GM13976 (cell line): ENCODE results near the gene DOCK11.
"Not testable (repeated sequence)": the region's sequence is repeated elsewhere in the genome, so short reads cannot be mapped to it uniquely, and the experiment has no call there.

Experiments
- DNase-seq: peaks from one replicate; pipeline ENCODE4 v3.0.0; 2012; ENCODE audit warnings: low spot score
- in situ Hi-C: fragments of 300-500 bp; cut with MboI; formaldehyde crosslinking; loops from one replicate; pipeline ENCODE4 v1.12.0; 2022; ENCODE audit warnings: low sequenced_read_pairs, mixed read lengths, inconsistent platforms; ENCODE audit not compliant: unreplicated experiment
- TF ChIP-seq, protein P1 (sequence below): IDR thresholded peaks from 2 replicates; pipeline ENCODE4 v1.5.1; 2012; ENCODE audit warnings: borderline replicate concordance, mild to moderate bottlenecking; ENCODE audit not compliant: insufficient read depth; ENCODE audit errors: extremely low read depth, missing control alignments, control extremely low read depth

DOCK11 gene

DNA sequence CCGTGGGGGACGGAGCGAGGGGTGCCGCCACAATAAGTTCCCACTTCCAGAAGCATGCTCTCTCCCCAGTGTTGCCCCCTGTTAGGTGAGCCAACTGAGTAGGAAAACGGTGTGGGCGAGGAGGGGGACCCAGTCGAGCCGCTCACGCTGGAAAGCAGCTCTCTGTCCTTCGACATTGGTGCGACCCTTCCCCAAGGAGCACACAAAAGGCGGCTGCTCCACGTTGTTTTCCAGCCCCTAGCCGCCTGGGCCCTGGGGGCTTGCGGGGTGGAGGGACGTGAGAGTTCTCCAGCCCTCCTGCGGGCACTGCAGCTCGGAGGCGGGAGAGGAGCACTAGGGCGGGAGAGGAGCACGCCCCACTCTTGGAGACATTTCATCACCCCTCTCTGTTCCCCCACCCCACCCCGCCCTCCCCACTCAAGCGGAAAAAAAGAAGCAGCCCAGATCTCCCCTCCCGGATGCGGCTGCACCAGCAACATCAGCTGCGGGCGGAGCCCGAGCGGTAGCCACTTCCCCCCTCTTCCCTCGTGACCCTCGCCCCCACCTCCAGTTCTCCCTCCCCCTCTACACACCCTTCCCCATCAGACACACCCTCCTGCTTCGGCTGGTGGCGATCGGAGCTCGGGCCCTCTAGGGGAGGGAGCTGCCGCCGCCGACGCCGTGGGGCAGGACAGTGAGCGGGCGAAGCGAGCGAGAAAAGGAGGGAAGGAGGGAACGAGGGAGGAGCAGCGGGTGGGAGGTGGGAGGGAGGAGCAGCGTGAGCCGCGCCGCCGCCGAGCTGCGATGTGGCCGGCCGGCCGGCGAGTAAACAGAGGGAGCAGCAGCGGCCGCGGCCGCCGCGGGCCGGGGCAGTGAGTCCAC, at the start of gene DOCK11:
Gene DOCK11, plus strand, starts transcription at position 755 of the 861 bp plus-strand sequence. CDS start 157 bp downstream, outside the sequence.
- TF ChIP-seq, protein P1, sequence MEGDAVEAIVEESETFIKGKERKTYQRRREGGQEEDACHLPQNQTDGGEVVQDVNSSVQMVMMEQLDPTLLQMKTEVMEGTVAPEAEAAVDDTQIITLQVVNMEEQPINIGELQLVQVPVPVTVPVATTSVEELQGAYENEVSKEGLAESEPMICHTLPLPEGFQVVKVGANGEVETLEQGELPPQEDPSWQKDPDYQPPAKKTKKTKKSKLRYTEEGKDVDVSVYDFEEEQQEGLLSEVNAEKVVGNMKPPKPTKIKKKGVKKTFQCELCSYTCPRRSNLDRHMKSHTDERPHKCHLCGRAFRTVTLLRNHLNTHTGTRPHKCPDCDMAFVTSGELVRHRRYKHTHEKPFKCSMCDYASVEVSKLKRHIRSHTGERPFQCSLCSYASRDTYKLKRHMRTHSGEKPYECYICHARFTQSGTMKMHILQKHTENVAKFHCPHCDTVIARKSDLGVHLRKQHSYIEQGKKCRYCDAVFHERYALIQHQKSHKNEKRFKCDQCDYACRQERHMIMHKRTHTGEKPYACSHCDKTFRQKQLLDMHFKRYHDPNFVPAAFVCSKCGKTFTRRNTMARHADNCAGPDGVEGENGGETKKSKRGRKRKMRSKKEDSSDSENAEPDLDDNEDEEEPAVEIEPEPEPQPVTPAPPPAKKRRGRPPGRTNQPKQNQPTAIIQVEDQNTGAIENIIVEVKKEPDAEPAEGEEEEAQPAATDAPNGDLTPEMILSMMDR = no peak
- DNase-seq = peak; percentile 86
- in situ Hi-C loops = no loop called here

DNA sequence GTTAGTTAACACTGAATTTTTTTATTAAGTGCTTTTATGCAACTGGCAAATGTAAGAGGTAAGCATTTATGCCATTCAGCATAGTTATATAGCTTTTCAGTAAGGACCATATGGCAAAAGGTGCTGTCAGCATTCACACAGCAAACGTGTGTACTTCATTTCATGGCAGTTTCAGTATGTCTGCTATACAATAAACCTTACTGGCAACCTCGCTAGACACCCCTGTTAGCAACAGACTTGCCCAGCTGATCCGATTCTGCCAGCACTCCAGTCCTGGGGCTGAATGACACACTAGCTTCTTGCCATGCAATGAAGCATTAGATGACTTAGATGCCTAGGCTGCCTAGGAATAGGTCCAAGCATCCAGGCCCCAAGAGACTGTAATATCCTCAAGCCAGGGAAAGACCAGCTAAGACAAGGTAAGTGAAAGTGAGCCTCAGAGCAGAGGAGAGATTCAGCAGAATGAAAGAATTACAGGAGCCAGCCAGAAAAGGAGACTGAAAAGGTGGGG, 47.3 kb upstream of the DOCK11 start:
- TF ChIP-seq, protein P1 = no peak
- no peak for DNase-seq
- in situ Hi-C loops = no loop called here

DNA sequence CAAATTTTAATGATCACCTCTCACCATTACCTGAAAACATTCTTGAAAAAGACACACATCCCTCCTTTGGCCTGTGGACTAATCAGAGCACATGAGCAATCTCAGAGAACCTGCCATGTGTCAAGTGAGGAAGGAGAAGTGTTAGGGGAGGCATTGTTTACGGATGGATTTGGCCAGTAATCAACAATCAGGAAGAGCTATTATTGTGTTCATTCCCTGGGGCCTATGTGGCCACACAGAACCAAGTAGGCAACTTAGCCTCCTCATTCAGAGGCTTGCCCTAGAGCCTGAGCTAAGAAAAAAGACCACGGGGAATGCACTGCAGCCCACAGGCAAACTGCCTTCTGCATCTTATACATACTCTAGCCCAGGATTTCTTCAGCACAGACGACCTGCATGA, 40.6 kb upstream of the DOCK11 start:
- TF ChIP-seq, protein P1 = no peak
- in situ Hi-C loops = no loop called here
- no peak for DNase-seq

DNA sequence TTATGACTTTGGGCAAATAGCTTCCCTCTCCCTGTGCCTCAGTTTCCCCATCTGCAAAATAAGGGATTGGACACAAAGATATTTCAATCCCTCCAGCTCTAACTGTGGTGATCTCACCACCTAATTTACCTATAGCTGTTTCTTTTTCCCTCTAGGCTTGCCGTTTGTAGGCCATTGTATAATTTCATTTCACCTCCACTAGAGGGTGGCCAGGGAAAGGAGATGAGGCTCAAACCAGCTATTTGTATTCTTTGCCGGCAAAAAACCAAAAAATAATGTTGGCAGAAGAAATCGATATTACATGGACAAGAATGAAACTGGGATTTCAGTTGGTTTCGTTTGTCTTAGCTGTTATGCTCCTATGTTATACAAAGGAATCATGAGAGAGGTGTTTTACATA, 36.1 kb upstream of the DOCK11 start:
- in situ Hi-C loops = no loop called here
- DNase-seq = peak; percentile 46
- TF ChIP-seq, protein P1 = peak; percentile 28

DNA sequence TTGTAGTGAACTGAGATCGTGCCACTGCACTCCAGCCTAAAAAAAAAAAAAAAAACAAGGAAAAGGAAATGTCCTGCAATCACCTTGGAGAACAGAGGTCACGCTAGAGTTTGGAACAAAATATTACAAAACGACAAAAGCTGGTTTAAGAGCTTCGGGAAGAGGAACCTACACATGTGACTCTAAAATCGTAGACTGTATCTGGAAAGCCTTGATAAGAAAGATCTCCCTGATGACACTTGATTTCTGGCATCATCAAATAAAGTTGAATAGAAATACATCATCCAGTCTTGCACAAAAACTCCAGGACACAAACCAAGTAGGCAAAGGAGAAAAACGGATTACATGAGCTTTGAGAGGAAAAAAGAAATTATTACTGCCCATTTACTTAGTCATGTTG, 31.1 kb upstream of the DOCK11 start:
- TF ChIP-seq, protein P1 = no peak
- in situ Hi-C loops = no loop called here
- DNase-seq = no peak

DNA sequence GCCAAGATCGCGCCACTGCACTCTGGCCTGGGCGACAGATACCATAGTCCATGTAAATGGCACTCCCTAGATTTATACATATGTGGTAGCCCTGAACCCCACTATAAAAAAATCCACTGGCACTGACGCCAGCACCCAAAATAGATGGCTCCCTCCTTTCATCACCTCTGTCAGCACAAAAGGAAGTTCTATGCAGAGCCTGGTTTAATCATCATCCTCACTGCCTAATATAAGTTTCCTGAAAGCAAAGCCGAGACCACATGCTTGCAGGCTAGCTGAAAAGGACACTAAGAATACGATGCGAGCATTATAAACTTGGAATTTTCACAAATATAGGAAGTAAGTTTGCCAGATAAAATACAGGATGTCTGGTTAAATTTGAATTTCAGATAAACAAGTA, 27.5 kb upstream of the DOCK11 start:
- no peak for DNase-seq
- in situ Hi-C loops = no loop called here
- TF ChIP-seq, protein P1 = no peak

DNA sequence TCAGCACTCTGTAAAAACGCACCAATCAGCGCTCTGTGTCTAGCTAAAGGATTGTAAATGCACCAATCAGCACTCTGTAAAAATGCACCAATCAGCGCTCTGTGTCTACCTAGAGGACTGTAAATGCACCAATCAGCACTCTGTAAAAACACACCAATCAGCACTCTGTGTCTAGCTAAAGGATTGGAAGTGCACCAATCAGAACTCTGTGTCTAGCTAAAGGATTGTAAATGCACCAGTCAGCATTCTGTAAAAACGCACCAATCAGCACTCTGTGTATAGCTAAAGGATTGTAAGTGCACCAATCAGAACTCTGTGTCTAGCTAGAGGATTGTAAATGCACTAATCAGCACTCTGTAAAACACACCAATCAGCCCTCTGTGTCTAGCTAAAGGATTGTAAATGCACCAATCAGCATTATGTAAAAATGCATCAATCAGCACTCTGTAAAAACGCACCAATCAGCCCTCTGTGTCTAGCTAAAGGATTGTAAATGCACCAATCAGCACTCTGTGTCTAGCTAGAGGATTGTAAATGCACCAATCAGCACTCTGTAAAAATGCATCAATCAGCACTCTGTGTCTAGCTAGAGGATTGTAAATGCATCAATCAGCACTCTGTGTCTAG, 24.8 kb upstream of the DOCK11 start:
- in situ Hi-C loops = loop anchor here (10.0 kb wide), 1 partner anchor 344 kb away; no protein-coding TSS in a partner anchor
- not testable (repeated sequence) for DNase-seq
